HG03565 (cell line): ENCODE data around the gene HS6ST2.
"Not testable (repeated sequence)": the region's sequence is repeated elsewhere in the genome, so short reads cannot be mapped to it uniquely, and the experiment has no call there.

Source experiments
- ATAC-seq: cut with Tn5 transposase; IDR thresholded peaks from one replicate; pipeline ENCODE4 v1.9.1; 2021; ENCODE audit warnings: mild to moderate bottlenecking, moderate library complexity; ENCODE audit not compliant: unreplicated experiment

HS6ST2 gene

DNA sequence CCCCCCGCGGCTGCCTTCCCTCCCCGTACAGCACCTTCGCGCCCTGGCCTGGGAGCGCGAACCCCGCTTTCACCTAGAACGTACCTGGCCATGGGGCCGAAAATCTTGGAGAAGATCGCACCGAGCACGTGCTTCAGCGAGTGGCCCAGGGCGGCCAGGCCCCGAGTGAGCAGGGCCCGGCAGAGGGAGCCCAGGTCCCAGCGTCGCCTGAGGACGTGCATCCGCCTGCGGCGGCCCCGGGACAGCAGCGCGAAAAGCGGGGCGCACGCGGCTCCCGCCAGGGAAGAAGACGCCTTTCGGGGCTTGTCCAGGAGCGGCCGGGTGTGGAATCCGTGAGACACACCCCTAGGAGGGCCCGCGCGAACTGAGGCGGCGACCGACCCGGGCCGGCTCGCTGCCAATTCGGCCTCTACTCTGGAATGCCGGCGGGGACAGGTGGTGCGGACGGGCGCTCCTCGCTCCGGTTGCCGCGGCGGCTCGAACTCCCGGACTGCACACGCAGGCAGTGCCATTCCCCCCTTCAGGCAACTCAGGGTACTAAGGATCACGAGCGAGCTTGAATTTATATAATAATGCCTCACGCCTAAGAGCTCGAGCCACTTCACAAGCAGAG, at the start of gene HS6ST2:
HS6ST2 (minus strand) TSS at position 539 of the 613 bp plus-strand sequence.
- ATAC-seq: no peak

DNA sequence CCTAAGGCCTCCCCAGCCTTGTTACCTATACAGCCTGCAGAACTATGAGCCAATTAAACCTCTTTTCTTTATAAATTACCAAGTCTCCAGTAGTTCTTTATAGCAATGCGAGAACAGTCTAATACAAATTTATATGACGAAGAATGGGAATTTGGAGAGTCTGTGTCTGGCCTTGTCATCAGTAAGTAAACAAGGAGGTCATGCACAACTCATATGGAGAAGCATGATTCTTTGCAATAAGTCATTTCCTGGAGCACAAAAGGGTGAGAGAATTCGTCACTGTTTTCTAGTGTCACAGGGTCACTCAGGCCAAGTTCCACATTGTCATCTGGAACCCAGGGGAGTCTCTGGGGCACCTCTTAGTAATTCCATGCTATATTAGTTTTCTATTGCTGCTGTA, 49.0 kb upstream of the HS6ST2 start:
- ATAC-seq: no peak

DNA sequence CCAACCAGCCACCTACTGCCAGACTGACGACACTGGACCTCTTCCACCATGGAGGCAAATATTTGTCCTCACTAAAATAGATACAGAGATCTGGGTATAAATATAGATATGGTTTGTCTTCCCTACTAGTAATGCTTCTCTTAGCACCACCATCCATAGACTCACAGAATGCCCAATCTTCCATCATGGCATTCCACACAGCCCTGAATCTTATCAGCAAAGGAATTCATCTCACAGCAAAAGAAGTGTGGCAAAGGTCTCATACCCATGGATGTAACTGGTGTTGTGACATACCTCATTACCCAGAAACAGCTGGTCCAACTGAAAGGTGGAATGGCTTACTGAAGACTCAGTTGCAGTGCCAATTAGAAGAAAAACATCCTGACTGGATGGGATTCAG, 47.2 kb upstream of the HS6ST2 start:
- no peak for ATAC-seq

DNA sequence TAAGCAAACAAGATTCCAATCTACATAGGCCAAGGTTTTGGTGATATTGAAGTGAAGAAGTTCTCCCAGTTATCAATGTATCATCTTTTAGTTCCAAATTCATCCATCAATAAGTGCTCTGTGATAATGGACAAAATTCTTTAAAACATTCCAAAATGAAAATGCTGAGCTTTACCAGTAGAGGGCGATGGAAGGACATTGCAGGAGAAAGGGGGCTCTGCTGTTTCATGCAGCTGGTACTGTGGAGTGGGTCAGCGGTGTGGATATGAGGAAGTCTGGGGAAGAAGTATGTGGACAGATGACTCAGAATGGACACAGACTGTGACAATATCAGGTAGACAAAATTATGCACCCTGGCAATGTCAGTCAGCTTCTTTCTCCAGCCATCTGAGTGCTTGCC, 46.6 kb upstream of the HS6ST2 start:
- no peak for ATAC-seq

DNA sequence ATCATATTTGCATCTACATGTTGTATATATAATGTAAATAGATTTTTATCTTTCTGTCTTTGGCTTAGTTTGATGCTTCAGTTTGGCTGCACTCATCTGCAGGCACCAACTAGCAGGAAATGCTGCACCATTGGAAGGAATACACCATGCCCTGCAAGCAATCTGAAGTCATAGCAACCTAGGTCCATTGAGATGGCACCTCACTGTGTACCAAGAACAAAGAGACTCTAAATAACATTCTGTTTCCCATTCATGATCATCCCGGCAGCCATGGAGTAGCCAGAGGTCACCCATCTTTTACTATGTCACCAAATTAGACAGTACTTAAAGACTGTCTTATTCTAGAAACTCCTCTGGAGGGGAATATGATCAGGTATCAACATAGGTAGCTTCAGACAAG, 40.8 kb upstream of the HS6ST2 start:
- no peak for ATAC-seq

DNA sequence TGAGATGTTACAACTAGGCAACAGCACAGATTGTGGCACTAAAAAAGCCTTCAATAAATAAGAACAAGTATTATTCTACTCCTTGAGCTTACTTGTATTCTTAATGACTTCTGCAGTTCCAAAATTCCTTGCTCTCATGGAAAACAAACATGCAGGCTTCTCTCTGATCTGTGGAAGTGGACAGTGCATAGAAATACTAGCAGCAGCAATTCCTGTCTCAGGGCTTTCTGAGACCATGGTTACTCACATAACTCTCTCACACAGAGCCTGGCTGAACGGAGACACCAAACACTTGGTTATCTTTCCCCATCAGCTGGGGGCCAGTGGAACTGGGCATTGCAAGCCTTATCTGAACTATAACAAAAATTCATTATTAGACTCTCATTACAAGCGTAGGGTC, 32.4 kb upstream of the HS6ST2 start:
- ATAC-seq: no peak

DNA sequence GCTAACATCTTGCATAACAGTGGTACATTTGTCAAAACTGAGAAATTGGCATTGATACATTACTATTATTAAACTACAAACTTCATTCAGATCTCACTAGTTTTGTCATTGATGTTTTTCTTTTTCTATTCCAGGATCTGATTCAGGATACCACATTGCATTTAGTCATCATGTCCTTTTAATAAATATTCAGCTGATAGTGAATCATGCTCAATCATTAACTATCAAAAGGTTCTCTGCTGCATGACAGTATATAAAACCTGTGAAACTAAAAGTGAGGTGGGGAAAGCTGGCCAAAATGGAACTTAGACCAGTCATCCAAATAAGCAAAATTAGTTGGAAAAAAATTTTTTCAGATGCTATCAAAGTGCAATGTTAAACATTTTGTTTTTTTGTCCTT, 28.1 kb upstream of the HS6ST2 start:
- ATAC-seq: no peak

DNA sequence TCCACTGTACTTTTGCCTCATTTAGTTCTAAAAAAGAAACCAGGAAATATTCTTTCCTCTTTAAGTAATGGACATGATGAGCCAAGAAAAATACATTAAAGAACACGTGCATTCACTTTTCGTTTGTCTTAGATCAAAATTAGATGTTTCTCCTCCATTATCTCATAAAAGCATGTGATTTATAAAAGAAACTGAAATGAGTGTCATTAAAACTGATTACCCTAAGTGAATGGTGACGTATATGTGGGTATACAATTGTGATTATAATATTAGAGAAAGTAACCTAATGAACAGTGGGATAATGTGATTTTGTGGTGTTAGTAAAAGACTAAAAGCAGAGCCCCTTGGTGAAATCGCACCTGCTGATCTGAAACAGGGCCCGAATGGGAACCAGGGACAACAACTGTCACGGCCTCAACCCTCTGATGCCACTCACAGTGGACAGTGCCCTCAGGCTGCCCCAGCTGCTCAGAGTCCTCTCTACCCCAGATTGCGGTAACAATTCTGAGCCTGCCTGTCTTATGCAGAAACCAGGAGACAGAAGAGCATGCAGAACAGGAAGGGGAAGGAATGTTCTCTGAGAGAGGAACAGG, 25.7 kb upstream of the HS6ST2 start:
- no peak for ATAC-seq

DNA sequence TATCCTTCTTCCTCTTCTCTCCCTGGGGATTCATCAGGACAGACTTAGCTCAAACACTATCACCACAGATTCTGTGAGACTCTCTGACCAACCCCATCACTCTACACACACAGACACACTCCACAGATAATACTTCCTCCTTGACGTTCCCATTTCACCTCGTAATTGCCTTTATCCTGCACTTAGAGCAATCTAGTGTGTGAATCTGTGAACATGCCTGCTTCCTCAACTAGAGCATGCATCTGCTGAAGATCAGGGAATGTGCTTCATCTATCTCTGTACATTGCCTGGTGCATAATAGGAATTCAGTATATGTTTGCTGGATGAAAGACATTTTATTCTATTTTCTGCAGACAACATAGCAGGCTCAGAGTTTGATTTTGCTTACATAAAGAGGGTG, 25.1 kb upstream of the HS6ST2 start:
- no peak for ATAC-seq

DNA sequence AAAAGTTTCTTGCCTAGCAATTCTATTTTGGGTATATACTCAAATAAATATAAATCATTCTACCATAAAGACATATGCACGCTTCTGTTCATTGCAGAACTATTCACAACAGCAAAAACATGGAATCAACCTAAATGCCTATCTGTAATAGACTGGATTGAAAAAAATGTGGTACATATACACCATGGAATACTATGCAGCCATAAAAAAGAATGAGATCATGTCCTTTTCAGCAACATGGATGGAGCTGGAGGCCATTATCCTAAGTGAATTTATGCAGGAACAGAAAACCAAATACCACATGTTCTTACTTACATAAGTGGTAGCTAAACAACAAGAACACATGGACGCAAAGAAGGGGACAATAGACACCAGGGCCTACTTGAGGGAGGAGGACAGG, 21.6 kb upstream of the HS6ST2 start:
- ATAC-seq: not testable (repeated sequence)

DNA sequence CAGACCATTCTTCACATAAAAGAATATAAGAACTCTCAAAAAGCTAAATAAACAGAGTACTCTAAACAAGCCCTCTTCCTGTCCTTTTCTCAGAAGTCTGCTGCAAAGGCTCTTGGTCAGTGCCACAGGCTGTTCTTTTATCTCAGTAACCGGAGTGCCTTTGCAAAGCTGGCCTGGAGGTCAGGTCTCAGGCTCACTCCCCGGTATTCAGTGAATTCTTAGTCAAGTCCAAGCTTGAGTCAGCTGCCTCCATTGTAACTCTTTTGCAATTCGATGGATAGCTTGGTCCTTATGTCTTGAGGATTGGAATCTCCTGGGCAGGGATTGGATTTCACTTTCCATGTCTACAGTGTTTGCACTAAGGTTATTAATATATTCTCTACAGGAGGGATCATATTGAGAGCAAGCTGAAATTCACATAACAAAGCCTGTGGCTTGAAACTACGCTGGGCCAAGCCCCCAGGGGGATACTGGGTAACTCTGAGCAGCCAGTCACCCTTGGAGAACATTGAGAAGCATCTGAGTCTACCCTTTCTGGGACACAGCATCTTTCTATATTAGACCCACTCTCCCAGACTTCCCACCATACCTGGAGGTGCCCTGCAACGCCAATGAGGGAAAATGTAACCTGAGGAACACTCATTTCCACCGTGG, 10.0 kb upstream of the HS6ST2 start:
- no peak for ATAC-seq

DNA sequence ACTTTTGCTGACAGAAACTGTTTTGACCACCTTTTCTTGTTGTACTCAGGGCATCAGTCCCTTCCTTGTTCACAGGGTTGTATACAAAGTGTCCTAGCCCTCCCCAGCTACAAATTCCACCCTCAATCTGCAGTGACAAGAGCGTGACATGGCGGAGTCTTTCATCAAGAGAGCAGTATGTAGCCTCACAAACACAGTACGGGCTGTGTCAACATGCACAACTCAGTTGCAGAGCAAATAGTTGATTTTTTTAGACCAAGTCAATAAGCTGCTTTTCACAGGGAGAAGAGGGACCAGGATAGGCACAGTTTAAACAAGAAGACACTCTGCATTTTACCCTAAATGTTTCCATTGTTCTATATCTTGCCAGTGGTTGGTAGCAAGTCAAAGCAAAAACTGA, 8.6 kb upstream of the HS6ST2 start:
- ATAC-seq: no peak

DNA sequence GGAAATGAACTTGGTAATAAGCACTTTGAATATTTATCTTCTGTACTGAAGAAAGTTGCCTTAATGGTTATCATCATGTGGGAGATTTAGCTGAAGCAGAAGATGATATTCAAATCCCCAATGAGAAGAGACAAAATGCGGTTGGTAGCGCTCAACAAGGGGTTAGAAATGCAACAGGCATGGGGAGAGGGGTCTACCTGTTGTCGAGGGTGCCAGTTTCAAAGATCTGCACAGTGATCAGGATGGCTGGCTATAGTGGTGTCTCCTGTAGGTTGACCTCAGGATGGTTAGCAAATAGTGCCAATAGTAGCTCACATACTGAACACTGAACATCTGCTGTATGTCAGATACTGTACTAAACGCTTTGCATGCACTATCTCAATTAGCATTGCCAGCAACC, 7.0 kb upstream of the HS6ST2 start:
- no peak for ATAC-seq

DNA sequence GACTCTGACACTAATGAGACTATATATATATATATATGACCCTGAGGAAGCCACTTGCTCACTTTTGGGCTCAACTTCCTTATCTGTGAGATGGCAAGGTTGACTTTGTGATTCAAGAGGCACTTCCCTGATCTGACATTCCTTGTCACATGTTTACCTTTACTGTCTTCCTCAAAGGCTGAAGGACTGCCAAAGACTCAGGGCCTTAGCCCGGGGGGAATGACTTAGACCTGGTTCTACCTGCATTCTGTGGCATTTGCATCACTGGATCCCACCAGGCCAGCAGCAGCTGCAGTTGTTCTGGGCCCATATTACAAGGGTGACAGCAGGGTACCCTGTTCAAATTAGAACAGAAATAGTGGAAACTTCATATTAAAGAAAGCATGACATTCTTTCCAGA, 3.1 kb upstream of the HS6ST2 start:
- ATAC-seq: no peak

DNA sequence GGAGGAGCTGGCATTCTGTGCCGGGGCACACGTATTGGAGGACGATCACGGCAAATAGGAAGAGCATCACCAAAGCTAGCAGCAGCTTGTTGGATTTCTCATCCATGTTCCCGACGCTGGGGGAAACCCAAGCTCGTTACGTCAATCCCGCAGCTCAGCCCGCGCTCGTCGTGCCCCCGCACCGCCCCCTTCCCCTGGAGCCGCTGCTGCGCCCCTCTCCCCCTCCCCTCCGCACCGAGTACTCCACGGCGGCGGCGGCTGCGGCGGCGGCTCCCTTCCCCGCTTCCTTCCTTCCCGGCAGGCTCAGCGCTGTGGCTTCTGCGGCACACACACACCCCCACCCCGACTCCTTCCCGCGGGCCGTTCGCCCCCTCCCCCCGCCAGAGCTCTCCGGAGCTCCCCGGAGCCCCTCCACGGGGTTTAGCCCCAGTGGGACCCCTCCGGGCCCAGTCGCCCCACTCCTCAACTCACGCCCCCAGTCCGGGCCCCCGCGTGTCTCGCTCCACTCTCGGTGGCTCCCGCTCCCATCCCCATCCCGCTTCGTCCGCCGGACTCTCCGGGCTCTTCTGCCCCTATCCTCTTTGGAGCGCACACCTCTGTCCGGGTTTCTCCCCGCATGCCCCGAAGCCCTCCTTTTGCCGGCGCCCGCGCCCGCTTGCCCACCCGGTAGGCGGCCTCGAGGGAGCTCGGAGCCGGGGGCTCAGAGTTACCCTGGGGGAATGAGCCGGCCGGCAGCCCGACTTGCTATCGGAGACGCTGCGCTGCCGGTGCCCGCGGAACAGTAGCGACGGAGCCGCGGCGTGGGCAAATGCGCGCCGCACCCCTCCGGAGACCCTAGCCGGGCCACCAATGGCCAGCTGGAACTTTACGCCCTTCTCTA, 978 bp downstream of the HS6ST2 start:
- no peak for ATAC-seq

DNA sequence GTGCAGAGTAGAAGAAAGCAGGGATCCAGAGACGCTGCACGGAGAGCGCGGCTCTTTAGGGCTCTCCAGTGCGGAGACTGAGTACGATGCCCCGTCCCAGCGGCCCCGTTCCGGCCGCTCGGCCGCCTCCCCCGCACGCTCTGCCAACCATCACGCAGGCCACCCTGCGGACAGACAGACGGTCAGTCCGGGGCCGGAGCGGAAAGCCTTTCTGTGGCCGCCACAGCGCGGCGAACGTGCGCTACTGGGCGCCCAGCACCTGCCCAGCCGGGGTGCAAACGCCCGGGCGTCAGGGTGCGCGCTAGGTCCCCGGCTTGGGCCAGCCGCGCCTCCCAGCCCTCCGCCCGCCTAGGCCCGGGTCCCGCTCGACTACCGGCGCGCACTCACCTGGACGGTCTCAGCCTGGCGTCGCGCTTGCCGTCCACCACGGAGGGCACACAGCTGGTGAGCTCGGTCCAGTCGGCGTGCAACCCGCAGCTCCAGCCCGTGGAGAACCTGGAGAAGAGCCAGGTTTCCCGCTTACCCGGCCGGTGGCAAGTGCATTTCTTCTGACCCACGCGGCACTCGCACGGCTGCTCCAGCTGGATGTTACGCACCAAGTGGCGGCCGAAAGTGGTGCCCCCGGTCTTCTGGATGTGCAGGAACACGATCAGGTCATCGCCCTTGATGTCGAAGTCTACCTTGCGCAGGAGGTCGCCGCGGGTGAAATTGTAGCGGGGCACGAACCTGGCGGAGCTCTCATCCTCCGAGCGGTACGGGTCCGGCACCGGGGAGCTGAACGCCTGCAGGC, 1.8 kb downstream of the HS6ST2 start:
- no peak for ATAC-seq

DNA sequence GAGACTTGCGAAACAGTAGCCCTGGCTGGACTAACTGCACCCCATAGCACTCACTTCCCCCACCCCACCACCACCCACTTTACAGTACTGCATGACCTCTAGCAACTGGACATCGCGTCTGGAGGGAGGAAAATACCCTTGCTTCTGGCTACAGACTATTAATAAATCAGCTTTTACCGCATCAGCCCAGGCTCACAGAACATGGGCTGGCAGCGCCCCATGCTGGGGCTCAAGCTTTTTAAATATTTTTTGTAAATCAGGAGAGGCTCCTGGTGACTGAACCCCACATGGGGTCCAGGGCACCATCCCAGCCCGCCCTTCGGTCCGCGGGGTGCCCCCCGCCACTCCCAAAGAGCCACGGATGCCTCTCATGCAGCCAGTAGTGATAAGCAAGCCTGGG, 2.7 kb downstream of the HS6ST2 start:
- no peak for ATAC-seq

DNA sequence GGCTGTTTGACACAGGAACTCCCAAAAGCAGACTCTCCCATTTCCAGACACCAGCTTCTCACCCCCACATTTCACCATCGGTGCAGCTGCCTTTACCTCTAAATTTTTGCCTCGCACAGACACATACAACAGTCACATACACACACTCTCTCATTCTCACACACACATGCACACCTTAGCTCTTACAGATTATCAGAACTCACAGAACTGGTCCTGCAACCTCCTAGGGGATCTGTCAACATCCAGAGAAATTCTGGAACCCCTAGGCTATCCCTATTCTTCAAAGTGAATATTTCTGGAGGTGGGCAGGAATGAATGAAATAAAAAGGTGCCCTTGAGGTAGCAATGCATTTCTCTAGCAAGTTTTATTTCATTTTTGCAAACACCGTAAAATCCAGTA, 4.1 kb downstream of the HS6ST2 start:
- ATAC-seq: no peak

DNA sequence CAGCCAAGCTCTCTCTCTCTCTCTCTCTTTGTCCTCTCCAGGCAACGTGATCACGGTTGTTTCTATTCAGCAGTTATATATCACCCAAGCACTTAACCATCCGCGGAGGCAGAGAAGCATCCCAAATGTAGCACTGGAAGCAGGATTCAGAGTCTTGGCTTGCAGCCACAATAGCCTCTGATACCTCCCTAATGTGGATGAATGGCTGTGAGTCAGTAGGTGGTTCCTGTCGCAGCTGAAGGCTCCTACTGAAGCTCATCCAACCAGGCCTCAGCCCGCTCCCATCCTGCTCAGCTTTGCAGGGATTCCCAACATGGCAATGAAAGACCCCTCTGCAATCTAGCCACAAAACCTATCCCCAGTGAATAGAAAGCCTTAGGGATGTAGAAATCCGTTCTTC, 5.1 kb downstream of the HS6ST2 start:
- ATAC-seq: no peak

DNA sequence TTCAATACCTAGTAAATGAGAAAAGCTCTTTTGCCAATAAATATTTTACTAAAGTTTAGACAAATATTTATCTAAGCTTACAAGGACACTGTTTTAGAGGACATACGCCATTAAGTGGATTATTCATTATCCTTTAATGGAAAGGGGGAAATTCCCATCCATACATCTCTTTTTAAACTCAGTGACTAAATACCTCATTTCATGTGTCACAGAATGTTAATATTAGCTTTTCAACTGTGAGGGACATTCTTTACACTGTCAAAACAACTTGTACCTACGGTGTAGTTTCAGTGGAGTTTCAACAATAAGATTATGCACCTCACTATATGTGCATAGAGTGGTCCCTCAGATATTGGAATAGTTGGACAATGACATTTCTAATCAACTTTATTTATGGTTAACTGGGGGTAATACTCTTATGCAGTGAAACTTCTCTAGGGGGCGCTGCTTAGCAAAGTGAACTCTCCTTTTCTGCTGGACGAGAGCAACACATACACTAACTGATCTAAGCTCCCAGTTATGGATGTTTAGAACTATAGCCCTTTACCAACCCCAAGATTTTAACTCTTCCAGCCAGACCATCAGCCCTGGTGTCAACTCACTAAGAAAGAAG, 9.7 kb downstream of the HS6ST2 start:
- ATAC-seq: no peak
